Left renal cortex interstitium (tissue), 4 donors: ENCODE measurements around the gene TDRD3. TPM values are rescaled to one million over a fixed set of nuclear protein-coding genes. Genes with fewer than 3 reads are reported as not detected.
"Not testable (repeated sequence)": the region's sequence is repeated elsewhere in the genome, so short reads cannot be mapped to it uniquely, and the experiment has no call there.

Experiments
- DNase-seq, 4 donors: peaks; one replicate each; pipeline ENCODE4 v3.0.0-alpha.2; 2013; ENCODE audit warnings: low read depth in 4 of 4, low spot score in 2 of 4, missing footprints in 1 of 4
- polyA plus RNA-seq, 4 donors: library from polyadenylated mRNA; unstranded; fragments of 120-200 nt; gene quantifications; one replicate each; pipeline ENCODE4 v1.2.1, GENCODE V29; 2013; ENCODE audit not compliant: insufficient read length in 4 of 4

Gene TDRD3
- polyA plus RNA-seq, result 10 to 100 TPM; 33.4 to 39.1 (median 35.7) TPM

DNA sequence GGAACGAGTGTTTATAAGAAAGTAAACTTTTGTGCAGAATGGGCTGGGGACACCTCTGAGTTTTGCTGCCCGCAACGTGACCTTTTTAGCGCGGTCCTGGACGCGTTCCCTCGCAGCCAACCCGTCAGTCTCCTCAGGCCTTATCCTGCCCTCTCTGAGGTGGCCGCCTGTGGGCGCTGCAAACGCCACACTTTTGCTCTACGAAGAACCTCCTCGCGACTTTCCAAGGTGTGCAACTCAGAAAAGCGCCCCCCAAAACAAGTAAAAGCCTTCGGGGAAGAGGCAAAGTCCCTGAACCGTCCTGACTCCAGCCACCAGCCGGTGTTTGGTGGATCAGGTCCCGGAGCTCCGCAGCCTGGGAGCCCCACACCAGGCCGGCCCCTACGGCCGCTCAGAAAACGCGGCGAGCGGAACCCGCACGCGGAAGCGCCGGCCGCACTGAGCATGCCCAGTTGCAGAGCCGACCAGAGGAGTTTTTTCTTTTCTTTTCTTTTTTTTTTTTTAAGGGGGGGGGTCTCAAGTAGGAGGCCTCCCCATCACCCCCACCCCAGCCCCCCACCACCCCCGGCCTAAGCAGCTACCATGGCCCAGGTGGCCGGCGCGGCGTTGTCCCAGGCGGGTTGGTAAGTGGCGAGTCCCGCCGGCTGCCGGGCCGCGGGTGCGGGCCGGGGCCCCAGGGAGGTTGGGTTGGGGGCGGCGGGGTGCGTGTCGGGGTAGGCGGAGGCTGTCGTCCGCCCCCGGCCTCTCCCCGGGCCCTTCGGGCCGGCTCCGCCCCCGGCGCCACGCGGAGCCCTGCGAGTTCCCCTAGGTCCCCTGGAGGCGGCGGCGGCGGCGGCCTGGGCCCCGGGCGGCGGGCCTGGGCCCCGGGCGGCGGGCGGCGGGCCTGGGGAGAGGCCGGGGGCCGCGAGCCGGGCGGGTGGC, at the start of gene TDRD3:
TDRD3 (plus strand) TSS at position 438 of the 921 bp plus-strand sequence; CDS start at position 583, 145 bp downstream.
- peak; percentile 70 to 95 (median 81) for DNase-seq

DNA sequence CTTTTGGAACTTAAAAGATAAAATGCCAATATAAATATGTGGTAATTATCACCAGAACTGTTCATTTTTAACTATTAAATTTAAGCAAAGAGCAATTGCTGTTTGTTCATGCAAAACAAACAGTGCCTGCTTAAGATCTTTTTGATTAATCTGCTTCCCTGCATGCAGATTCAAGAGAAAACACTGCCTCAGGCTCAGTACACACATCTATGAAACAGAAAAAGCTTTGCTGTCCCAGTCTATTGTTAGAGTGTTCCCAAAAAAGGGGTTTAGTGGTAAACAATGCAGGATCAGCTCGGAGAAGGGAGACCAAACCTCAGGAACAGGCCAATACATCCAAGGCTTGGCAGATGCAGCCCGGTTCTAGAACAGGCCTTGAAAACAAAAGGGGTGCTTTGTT, 49.3 kb upstream of the TDRD3 start:
- no peak for DNase-seq

DNA sequence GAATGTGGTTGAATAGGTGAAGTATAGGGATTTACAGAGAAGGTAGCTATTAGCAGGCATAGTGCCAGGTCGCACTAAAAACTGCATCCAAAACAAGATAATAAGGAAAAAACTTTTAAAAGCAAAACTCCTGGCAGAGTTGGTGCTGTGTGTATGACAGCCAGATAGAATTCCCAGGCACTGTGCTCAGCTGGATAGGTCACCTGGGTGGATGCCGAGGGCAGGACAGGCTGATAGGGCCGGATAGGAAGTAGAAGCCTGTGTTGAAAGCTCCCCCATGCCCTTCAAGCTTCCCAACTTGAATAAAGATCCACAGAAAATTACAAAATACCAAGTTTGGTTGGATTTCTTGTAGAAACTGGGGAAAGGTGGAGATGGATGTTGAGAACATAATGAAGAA, 48.9 kb upstream of the TDRD3 start:
- DNase-seq, result no peak

GRCh38 chr13:60351326-60351725, 45.7 kb upstream of the TDRD3 start:
- DNase-seq, result no peak

DNA sequence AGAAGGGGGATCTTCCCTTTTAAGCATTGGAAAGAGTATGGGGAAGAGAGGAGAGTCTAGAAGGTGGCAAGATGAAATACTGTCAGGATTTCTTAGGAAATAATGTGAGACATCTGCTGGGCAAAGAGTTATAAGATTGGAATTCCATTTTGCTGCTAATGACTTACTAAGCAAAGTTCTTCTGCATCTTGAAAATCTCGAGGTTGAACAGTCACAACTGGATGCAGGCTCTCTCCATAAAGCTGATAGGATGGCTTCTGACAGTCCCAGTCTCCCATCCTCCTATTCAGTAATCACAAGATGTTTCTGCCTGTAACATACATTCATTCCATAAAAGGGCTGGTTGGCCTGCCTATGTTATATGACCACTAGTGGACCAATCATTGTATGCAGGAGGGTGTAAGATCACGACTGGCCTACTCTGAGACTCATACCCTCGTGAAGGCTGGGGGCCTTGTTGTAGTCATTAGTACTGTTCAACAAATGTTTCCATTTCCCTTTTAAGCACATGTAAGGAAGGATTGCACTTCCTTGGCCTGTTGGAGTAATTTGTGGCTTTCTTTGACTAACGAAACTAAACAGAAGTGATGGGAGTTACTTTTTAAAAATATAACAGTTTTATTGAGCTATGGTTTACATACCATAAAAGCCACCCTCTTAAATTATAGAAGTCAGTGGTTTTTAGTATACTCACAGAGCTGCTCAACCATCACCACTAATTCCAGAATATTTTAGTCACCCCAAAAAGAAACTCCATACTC, 45.0 kb upstream of the TDRD3 start:
- no peak for DNase-seq

DNA sequence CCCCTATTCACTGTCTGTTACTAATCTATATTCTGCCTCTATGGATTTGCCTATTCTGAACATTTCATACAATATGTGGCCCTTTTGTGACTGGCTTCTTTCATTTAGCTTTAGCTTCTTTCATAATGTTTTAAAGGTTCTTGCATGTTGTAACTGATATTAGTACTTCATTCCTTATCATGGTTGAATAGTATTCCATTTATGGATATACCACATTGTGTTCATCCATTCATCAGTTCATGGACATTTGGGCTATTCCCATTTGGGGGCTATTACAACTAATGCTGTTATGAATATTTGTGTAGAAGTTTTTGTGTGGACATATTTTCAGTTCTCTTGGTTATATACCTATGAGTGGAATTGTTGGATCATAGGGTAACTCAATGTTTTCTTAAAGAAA, 44.4 kb upstream of the TDRD3 start:
- no peak for DNase-seq

- DNase-seq, result no peak
Observed at GRCh38 chr13:60355056-60355455, 42.0 kb upstream of the TDRD3 start.

- DNase-seq, result no peak
Observed at GRCh38 chr13:60356970-60357369, 40.0 kb upstream of the TDRD3 start.

DNA sequence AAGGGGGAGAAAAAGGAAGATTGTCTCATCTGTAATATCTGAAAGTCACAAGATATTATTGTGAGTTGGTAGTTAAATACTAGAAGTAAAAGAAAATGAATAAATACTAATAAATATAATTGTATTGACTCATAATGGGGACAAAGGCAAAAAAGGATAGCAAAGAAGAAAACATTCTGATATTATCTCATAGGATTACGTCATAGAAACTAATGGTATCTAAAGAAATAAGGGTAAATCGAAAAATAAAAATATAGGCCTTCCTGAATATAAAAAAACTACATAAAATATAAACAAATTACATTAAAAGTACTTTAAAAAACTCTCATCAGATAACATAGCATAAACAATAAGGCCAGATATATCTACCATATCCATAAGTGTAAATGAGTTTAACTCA, 38.6 kb upstream of the TDRD3 start:
- no peak for DNase-seq

DNA sequence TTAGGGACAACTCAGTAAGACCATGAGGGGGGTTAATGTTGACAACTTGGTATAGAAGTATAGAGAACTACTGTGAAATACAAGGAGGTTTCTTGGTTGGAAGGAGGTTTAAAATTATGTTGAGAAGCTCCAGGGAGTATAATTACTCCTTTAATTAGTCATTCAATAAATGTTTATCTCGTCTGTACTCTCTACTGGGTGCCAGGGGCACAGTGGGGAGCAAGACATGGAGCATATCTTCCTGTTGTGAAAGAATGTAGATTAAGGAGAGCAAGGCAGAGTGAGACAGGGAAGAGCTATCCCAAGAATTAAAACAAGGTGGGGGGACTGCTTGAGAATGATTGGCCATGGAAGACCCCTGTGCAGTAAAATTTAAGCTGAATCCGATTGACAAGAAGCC, 33.7 kb upstream of the TDRD3 start:
- no peak for DNase-seq

GRCh38 chr13:60369242-60369641, 27.8 kb upstream of the TDRD3 start:
- no peak for DNase-seq

GRCh38 chr13:60370343-60370742, 26.7 kb upstream of the TDRD3 start:
- DNase-seq, result no peak

GRCh38 chr13:60372141-60372540, 24.9 kb upstream of the TDRD3 start:
- no peak for DNase-seq

- not testable (repeated sequence) for DNase-seq
Observed at GRCh38 chr13:60379282-60379681, 17.7 kb upstream of the TDRD3 start.

- no peak for DNase-seq
Observed at GRCh38 chr13:60379837-60380565, 17.0 kb upstream of the TDRD3 start.

DNA sequence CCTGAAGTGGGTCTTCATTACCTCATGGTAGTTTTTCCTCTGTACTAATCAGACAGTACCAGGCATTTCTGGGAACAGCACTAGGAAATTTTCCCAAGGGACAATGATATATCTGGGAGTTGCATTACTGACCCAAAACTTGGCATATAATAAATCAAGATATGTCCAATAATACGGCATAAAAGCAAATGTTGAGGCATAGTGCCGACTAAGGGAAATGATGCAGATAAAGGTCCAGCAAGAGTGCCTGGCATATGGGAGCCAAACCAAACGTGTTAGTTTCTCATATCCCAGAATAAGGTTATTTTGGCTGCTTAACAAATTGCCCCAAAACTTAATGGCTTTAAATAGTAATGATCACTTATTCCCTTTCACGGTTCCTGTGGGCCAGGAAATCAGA, 12.1 kb upstream of the TDRD3 start:
- DNase-seq, result no peak

DNA sequence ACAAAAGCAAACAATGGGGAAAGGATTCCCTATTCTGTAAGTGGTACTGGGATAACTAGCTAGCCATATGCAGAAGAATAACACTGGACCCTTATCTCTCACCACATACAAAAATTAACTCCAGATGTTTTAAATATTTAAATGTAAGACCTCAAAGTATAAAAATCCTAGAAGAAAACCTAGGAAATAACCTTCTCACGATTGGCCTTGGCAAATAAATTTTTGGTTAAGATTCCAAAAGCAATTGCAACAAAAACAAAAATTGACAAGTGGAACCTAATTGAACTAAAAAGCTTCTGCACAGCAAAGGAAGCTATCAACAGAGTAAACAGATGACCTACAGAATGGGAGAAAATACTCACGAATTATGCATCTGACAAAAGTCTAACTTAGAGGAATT, 10.8 kb upstream of the TDRD3 start:
- no peak for DNase-seq

DNA sequence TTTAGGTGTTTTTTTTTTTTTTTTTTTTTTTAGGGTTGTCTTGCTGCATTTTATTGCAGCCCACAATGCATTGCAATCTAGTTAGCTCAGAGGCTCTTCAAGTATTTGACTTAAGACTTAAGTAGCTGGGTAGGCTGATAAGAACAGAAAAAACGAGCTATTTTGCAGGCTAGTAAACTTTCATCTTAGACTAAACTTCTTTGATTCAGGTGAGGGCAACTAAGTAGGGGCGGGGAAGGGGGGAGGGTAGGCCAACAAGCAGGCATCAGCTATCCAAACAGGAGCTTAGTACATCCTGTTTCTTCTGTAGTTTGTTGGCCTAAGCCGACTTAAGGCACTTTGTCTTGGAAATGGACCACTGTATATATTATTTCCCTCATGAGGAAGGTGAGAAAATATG, 4.9 kb upstream of the TDRD3 start:
- no peak for DNase-seq

DNA sequence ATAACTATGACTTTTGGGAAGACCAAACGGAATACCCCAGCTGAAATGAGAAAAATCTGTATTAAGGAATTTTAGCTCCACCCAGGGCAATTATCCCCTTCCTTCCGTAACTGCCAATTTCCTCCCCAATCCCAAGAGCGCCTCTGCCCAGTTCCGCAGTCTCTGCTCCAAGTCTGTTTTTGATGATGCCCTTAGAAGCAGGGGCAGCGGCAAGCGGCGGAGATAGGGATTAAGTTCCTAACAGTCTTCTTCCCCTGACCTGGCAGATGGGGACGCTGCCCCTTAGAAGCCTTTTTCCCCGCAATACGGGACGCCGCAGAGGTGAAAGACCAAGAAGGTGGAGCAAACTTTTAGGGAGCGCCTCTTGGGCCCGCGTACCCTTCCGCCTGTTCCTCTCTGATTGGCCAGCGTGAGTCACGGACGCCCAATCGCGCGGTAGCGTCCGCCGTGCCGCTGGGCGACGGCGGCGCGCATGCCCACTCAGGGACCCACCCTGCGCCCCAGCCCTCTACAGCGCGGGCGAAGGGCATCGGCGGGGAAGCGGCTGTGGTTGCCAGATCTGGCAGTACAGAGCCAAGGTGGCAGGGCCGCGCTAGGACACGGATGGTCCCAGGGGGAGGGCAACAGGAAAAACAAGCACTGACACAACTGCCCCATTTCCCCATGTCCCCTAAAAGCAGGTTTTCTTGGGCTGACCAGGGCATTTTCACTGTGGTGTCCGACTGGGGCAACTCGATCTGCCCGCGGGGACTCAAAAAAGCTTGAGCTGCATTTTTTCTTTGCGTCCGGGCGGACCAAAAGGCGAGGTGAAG, 843 bp upstream of the TDRD3 start:
- DNase-seq, result peak; percentile 70 to 94 (median 86)

DNA sequence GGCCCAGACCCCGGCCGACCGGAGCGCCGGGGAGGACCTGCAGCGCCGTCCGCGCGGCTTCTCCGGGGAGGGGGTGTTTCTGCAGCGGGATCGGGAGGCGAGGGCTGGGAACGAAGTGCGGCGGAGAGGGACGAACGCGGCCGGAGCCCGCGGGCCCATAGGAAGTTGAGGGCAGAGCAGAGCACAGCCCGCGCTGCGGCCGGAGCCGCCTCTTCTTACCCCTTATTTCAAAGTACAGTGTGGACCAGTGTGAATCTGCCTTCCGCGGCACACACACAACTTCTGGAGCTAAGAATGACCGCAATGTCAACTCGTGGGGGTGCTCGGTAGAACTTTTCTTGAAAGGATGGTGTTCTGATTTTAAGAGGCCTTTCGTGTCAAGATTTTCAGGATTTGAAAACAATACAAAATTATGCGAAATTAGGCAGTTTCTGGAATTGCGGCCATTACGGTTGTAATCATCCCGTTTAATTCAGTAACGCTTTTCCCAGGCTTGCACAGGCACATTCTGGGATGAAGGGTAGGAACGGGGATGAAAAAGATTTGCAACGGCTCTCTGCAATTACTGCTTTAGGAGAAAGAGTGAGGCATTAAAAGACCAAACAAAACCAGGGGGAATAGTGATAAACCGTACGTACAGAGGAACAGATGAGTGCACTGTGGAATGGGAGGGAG, 821 bp downstream of the TDRD3 start:
- DNase-seq, result peak; percentile 48 to 77 (median 58)
